ENCODE results near the gene SH3D21.
A peak's percentile ranks its signal among the peaks of the same experiment; 100 is the strongest.

SH3D21 gene

GRCh38 chr1:36307601-36308330 is 1.6 kb downstream of the SH3D21 start:
- Histone ChIP-seq H3K9ac (ENCODE audit: low read depth, low read length, poor library complexity, severe bottlenecking) (peak overlapping the region; percentile 17), H3K79me2 (ENCODE audit: insufficient read depth, low read length) (no peaks in the 10 kb centered on the region), H3K9me2 (replicated peaks; ENCODE audit: low read depth, low read length) (no peaks in the 10 kb centered on the region), H3F3A (ENCODE audit: low read depth) (no peaks in the 10 kb centered on the region), H2AFZ (ENCODE audit: low read length) (no peak overlapping the region), H3K4me3 (ENCODE audit: low read length, poor library complexity, severe bottlenecking) (peak overlapping the region; percentile 70), H3K9me3 (ENCODE audit: insufficient read depth, low read depth, low read length) (no peaks in the 10 kb centered on the region), H3K4me1 (ENCODE audit: insufficient read depth, low read length, poor library complexity, severe bottlenecking) (no peaks in the 10 kb centered on the region), H4K20me1 (ENCODE audit: insufficient read depth, low read length, poor library complexity, severe bottlenecking) (no peaks in the 10 kb centered on the region), H3K4me2 (ENCODE audit: low read depth, low read length, poor library complexity, severe bottlenecking) (peak overlapping the region; percentile 58), H3K36me3 (ENCODE audit: insufficient read depth, low read length) (peaks cover 25% of the 10 kb centered on the region; the same call in 1 of the 2 replicates), H3K27me3 (ENCODE audit: insufficient read depth, low read length, poor library complexity, severe bottlenecking) (no peaks in the 10 kb centered on the region)
- TF ChIP-seq EZH2phosphoT487 (IDR thresholded peaks at IDR 0.05; ENCODE audit: borderline replicate concordance): no peak

GRCh38 chr1:36309397-36309796 is 3.2 kb downstream of the SH3D21 start:
- Histone ChIP-seq H3K9me3 (ENCODE audit: insufficient read depth, low read depth, low read length) (no peaks in the 10 kb centered on the region), H3K36me3 (ENCODE audit: insufficient read depth, low read length) (peaks cover 11% of the 10 kb centered on the region; the same call in 1 of the 2 replicates), H3K4me3 (ENCODE audit: low read length, poor library complexity, severe bottlenecking) (no peak overlapping the region), H3K9ac (ENCODE audit: low read depth, low read length, poor library complexity, severe bottlenecking) (no peak overlapping the region), H2AFZ (ENCODE audit: low read length) (no peak overlapping the region), H4K20me1 (ENCODE audit: insufficient read depth, low read length, poor library complexity, severe bottlenecking) (no peaks in the 10 kb centered on the region), H3K79me2 (ENCODE audit: insufficient read depth, low read length) (no peaks in the 10 kb centered on the region), H3K9me2 (replicated peaks; ENCODE audit: low read depth, low read length) (no peaks in the 10 kb centered on the region), H3F3A (ENCODE audit: low read depth) (no peaks in the 10 kb centered on the region), H3K4me2 (ENCODE audit: low read depth, low read length, poor library complexity, severe bottlenecking) (no peak overlapping the region), H3K4me1 (ENCODE audit: insufficient read depth, low read length, poor library complexity, severe bottlenecking) (no peaks in the 10 kb centered on the region), H3K27me3 (ENCODE audit: insufficient read depth, low read length, poor library complexity, severe bottlenecking) (no peaks in the 10 kb centered on the region)
- no peak for TF ChIP-seq CTCF (conservative IDR thresholded peaks at IDR 0.05; ENCODE audit: low read length)
- TF ChIP-seq EZH2phosphoT487 (IDR thresholded peaks at IDR 0.05; ENCODE audit: borderline replicate concordance): no peak

- H2AFZ ChIP-seq (ENCODE audit: low read length): no peak overlapping the region
- no peaks in the 10 kb centered on the region for H3K9me2 ChIP-seq (replicated peaks; ENCODE audit: low read depth, low read length)
- no peaks in the 10 kb centered on the region for H3K36me3 ChIP-seq (ENCODE audit: insufficient read depth, low read length)
- no peak overlapping the region for H3K9ac ChIP-seq (ENCODE audit: low read depth, low read length, poor library complexity, severe bottlenecking)
- H3K27me3 ChIP-seq (ENCODE audit: insufficient read depth, low read length, poor library complexity, severe bottlenecking): no peaks in the 10 kb centered on the region
- no peaks in the 10 kb centered on the region for H3K9me3 ChIP-seq (ENCODE audit: insufficient read depth, low read depth, low read length)
- no peaks in the 10 kb centered on the region for H3K79me2 ChIP-seq (ENCODE audit: insufficient read depth, low read length)
- no peaks in the 10 kb centered on the region for H4K20me1 ChIP-seq (ENCODE audit: insufficient read depth, low read length, poor library complexity, severe bottlenecking)
- TF ChIP-seq CTCF (conservative IDR thresholded peaks at IDR 0.05; ENCODE audit: low read length): no peak
- TF ChIP-seq EZH2phosphoT487 (IDR thresholded peaks at IDR 0.05; ENCODE audit: borderline replicate concordance): no peak
- no peak overlapping the region for H3K4me3 ChIP-seq (ENCODE audit: low read length, poor library complexity, severe bottlenecking)
- no peak overlapping the region for H3K4me2 ChIP-seq (ENCODE audit: low read depth, low read length, poor library complexity, severe bottlenecking)
- no peaks in the 10 kb centered on the region for H3F3A ChIP-seq (ENCODE audit: low read depth)
- H3K4me1 ChIP-seq (ENCODE audit: insufficient read depth, low read length, poor library complexity, severe bottlenecking): peaks cover 12% of the 10 kb centered on the region
These were observed 14.2 kb downstream of the SH3D21 start for GRCh38 chr1:36320291-36320761.

- H3K4me1 ChIP-seq (ENCODE audit: insufficient read depth, low read length, poor library complexity, severe bottlenecking): peaks cover 12% of the 10 kb centered on the region
- H3K9ac ChIP-seq (ENCODE audit: low read depth, low read length, poor library complexity, severe bottlenecking): no peak overlapping the region
- TF ChIP-seq CTCF (conservative IDR thresholded peaks at IDR 0.05; ENCODE audit: low read length): no peak
- TF ChIP-seq EZH2phosphoT487 (IDR thresholded peaks at IDR 0.05; ENCODE audit: borderline replicate concordance): no peak
- H3K36me3 ChIP-seq (ENCODE audit: insufficient read depth, low read length): no peaks in the 10 kb centered on the region
- H3K9me2 ChIP-seq (replicated peaks; ENCODE audit: low read depth, low read length): no peaks in the 10 kb centered on the region
- no peaks in the 10 kb centered on the region for H3K9me3 ChIP-seq (ENCODE audit: insufficient read depth, low read depth, low read length)
- H2AFZ ChIP-seq (ENCODE audit: low read length): no peak overlapping the region
- no peaks in the 10 kb centered on the region for H3K27me3 ChIP-seq (ENCODE audit: insufficient read depth, low read length, poor library complexity, severe bottlenecking)
- no peak overlapping the region for H3K4me3 ChIP-seq (ENCODE audit: low read length, poor library complexity, severe bottlenecking)
- H3K4me2 ChIP-seq (ENCODE audit: low read depth, low read length, poor library complexity, severe bottlenecking): no peak overlapping the region
- H4K20me1 ChIP-seq (ENCODE audit: insufficient read depth, low read length, poor library complexity, severe bottlenecking): no peaks in the 10 kb centered on the region
- no peaks in the 10 kb centered on the region for H3K79me2 ChIP-seq (ENCODE audit: insufficient read depth, low read length)
- H3F3A ChIP-seq (ENCODE audit: low read depth): no peaks in the 10 kb centered on the region
These were observed 14.6 kb downstream of the SH3D21 start for GRCh38 chr1:36320767-36321118.
